ENCODE data around the gene ADPRM. TPM values are rescaled to one million over a fixed set of nuclear protein-coding genes. Genes with fewer than 3 reads are reported as not detected.

The ADPRM gene
- total and polyA plus RNA-seq, 2 donors from 2014 or later: 9.2 to 9.6 TPM

Other genes starting within 250 kb of the ADPRM start
- gene MYH4, start 228.0 kb upstream of the ADPRM start, total RNA-seq: not detected
- not detected for gene MYH4, start 228.0 kb upstream of the ADPRM start, polyA plus RNA-seq (ENCODE audit: insufficient read depth, low read depth, low replicate concordance)
- gene MYH1, start 179.1 kb upstream of the ADPRM start, total RNA-seq: not detected
- not detected for gene MYH1, start 179.1 kb upstream of the ADPRM start, polyA plus RNA-seq (ENCODE audit: insufficient read depth, low read depth, low replicate concordance)
- gene MYH2, start 147.9 kb upstream of the ADPRM start, total RNA-seq: not detected
- gene MYH2, start 147.9 kb upstream of the ADPRM start, polyA plus RNA-seq (ENCODE audit: insufficient read depth, low read depth, low replicate concordance): not detected
- 2.9 TPM for gene MYH3, start 40.3 kb upstream of the ADPRM start, total RNA-seq
- gene MYH3, start 40.3 kb upstream of the ADPRM start, polyA plus RNA-seq (ENCODE audit: insufficient read depth, low read depth, low replicate concordance): 2.5 TPM
- 27.0 TPM for gene SCO1, start 61 bp upstream of the ADPRM start, total RNA-seq
- gene SCO1, start 61 bp upstream of the ADPRM start, polyA plus RNA-seq (ENCODE audit: insufficient read depth, low read depth, low replicate concordance): 34.9 TPM
- gene TMEM220, start 32.4 kb downstream of the ADPRM start, total RNA-seq: 13.3 TPM
- 16.4 TPM for gene TMEM220, start 32.4 kb downstream of the ADPRM start, polyA plus RNA-seq (ENCODE audit: insufficient read depth, low read depth, low replicate concordance)
- 0.47 TPM for gene TMEM238L, start 106.5 kb downstream of the ADPRM start, total RNA-seq
- 3.2 TPM for gene TMEM238L, start 106.5 kb downstream of the ADPRM start, polyA plus RNA-seq (ENCODE audit: insufficient read depth, low read depth, low replicate concordance)
- gene PIRT, start 140.5 kb downstream of the ADPRM start, total RNA-seq: not detected
- not detected for gene PIRT, start 140.5 kb downstream of the ADPRM start, polyA plus RNA-seq (ENCODE audit: insufficient read depth, low read depth, low replicate concordance)